Activated CD4-positive, alpha-beta T cell treated with anti-CD3 and anti-CD28 coated beads, Interleukin-2, Interleukin-6, amounts not matched to agents 100 ng/mL and 50 ng/mL, durations not matched to agents 16 hours and 8 hours (primary cell): ENCODE data around the gene SLCO4A1.

ENCODE experiments used
- DNase-seq: peaks from one replicate; pipeline ENCODE4 v3.0.0-alpha.2; 2020

SLCO4A1 gene

DNA sequence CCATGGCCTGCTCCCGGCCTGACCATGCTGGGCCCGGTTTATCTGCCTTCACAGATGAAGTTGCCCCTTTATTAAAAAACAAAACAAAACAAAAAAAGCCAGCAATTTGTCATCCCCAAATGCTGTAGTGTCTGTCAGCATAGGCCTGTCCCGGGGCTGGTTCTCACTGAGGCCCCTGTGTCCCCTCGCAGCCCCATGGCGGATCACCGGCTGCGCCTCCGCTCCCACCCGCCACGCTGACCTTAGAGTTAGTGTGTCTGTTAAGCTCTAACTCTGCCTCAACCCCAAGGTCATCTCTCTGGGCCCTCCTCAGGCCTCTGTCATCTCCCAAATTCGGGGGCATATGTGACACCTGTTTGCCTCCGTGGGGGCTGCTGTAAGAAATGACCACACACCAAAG is 11.1 kb downstream of the SLCO4A1 start:
- DNase-seq: no peak

DNA sequence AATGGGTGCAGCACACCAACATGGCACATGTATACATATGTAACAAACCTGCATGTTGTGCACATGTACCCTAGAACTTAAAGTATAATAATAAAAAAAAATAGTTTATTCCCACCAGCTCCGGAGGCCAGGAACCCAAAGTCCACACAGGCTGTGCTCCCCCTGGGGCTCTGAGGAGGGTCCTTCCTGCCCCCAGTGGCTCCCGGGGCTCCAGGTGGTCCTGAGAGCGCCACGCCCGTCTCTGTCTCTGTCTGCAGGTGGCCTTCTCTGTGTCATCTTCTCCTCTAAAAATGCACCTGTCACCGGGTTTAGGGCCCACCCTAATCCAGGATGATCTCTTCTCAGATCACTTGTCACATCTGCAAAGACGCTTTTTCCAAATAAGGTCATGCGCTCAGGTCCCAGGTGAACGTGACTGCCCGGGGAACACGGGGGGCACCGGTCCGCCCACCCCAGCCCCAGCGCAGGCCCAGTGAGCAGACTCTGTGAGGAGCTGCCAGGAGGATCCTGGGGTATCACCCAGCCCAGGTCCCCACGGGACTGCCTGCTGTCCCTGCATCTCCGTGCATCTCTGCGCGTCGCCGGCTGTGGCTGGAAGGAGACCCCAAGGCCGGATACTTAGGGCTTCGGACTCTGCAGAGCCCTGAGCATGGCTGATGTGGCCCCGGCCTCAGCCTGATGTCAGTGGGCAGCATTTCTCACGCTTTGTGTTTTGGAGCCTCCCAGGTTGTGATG is 11.8 kb downstream of the SLCO4A1 start:
- DNase-seq: no peak

DNA sequence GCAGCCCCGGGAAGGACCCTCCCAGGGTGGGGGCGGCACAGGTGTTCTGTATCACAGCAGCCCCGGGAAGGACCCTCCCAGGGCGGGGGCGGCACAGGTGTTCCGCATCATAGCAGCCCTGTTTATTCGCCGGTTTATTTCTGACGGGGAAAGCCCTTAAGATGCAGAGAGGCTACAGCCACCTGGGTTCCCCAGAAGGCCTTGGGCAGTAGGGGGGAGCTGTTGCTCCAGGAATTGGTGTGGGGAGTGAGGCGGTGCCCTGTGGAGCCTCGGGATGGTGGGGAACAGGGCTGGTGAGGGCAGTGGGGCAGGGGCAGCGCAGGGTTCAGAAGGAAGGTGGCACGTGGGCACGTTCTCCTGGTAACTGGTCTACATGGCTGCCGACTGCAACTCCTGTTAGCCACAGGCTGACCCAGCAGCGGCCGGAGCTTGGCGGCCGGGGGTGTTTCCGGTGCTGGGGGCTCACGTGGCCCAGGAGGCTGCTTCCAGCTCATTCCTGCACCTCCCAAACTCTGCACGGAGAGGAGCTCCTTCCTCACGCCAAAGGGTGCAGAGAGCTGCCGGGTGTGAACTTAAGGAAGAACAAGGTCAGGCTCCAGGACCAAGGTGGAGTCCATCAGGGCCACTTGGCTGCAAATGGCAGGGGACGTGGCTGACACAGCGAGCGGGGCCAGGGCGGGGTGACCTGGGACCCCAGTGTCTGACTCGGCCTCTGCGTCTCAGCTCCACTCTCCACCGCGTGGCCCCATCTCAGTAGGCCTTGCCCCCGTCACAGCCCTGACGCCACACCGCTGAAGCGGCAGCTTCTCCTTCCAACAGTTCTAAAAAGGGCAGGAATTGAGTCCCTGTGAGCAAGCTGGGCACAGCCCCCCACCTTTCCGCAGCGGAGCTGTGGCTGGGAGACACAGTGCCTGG is 13.2 kb downstream of the SLCO4A1 start:
- no peak for DNase-seq

DNA sequence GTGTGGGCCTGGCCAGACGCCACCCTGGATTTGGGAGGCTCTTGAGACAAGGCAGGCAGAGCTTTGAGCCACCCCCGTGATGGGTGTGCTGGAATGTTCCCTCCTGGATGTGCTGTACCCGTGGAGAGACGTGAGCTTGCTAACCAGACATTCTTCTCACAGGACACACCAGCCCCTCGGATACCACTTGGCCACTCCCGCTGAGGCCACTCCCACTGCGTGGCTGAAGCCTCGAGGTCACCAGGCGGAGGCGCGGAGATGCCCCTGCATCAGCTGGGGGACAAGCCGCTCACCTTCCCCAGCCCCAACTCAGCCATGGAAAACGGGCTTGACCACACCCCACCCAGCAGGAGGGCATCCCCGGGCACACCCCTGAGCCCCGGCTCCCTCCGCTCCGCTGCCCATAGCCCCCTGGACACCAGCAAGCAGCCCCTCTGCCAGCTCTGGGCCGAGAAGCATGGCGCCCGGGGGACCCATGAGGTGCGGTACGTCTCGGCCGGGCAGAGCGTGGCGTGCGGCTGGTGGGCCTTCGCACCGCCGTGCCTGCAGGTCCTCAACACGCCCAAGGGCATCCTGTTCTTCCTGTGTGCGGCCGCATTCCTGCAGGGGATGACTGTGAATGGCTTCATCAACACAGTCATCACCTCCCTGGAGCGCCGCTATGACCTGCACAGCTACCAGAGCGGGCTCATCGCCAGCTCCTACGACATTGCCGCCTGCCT is 14.1 kb downstream of the SLCO4A1 start:
- no peak for DNase-seq

DNA sequence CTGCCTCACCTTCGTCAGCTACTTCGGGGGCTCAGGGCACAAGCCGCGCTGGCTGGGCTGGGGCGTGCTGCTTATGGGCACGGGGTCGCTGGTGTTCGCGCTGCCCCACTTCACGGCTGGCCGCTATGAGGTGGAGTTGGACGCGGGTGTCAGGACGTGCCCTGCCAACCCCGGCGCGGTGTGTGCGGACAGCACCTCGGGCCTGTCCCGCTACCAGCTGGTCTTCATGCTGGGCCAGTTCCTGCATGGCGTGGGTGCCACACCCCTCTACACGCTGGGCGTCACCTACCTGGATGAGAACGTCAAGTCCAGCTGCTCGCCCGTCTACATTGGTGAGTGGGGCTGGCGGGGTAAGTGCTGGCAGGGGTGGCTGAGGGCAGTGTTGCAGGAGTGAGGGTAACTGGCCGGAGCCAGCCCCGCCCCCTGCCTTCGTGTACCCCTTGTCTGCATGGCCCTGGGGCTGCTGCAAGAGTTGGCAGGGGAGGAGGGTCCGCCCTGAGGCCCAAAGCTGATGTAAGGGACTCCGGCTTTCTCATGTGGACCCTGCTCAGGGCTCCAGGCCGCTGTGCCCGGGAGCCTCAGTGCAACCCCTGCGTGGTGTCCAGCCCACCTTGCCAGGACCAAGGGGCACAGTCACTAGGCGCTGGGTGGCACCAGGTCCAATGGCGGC is 14.8 kb downstream of the SLCO4A1 start:
- DNase-seq: no peak

DNA sequence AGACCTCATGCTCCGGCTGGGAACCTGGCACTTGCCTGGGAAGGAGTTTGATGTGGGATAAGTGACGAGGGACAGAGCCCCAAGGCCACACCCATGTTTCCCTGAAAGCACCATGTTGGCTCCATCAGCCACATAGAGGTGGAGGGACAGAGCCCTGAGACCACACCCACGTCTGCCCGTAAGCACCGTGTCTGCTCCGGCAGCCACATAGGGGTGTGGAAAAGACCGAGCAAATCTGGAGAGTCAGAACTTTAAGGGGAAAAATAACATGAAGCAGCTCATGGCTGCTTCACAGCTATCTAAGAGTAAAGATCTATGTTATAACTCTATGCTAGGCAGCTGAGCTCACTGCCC is 15.3 kb downstream of the SLCO4A1 start:
- no peak for DNase-seq

DNA sequence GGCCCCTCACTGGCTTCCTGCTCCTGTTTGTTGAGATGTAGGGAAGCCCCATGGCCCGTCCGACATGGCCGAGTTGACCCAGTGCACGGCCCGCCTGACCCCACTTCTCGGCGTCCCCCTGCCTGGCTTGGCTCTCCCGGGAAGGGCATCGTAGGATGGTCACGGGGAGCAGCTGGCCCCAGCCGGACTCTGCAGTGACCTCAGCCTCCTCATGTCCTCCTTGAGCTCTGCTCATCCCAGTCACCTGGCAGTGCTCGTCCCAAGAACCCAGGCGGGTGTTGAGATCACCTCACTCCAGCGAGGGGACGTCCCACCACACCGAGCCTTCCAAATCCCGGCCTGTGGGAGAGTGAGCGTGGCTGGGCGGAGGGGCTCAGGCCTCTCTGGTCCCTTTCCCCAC is 15.7 kb downstream of the SLCO4A1 start:
- DNase-seq: no peak

DNA sequence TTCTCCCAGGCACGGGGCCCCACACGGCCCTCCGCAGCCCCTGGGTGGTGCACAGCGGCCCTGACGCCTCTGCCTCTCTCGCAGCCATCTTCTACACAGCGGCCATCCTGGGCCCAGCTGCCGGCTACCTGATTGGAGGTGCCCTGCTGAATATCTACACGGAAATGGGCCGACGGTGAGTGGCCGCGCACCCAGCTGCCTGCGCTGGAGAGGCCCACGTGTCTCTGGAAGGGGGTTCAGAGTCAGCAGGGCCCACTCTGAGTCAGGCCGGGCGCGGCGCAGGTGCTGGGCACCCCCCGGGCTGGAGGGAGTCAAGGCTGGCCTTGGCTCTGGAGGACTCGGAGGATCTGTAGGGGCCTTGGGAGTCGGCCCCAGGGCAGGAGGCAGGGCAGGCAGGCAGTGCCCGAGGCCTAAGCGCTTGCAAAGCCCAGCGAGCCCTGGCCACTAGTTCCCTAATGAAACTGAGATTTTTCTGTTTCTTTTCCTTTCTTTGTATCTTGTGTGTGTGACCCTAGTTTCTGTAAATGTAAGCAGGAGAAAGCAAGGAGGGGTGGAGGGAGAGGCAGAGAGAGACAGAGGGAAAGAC is 16.4 kb downstream of the SLCO4A1 start:
- no peak for DNase-seq

DNA sequence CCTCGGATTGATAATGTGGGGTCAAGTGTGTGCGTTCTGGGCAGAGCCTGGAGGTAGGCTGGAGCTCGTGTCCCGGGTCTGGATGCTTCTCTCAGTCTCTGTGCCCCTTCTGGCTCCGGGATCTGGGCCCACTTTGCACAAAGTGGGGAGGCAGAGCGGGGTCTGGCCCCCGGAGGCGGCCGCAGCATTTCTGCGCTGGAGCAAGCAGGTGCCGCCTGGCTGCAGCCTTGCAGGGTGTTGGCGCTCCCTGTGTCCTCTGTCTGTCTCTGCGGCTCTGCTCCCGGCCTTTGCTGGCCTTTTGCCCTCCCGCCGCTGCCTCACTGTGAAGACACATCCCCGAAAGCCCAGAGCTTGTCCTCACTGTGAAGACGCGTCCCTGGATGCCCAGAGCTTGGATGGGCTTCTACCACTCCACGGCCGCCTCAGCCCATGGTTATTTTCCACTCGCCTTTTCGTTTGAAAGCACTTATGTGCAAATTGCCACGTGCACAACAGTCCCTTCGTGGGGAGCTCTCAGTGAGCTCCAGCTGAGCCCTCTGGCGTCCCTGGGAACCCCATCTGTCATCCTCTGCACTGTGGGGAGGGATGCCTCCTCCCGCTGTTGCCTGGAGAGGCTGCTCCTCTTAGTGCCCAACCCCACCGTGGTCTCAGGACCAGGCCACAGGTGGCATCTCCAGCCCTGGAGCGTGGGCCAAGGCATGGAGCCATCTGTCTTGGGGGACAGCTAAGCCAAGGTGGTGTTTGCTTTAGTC is 17.4 kb downstream of the SLCO4A1 start:
- DNase-seq: no peak

DNA sequence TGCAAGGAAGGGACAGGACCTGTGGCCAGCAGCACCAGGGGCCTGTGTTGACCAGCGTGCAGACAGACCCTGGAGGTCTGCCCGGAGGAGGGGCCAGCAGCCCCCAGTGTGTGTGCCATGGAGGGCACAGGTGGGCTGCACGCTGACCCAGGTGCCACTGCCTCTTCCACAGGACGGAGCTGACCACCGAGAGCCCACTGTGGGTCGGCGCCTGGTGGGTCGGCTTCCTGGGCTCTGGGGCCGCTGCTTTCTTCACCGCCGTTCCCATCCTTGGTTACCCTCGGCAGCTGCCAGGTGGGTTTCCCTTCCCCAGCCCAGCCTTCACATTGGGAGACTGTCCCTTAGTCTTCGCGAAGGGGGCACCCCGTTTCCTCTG is 17.9 kb downstream of the SLCO4A1 start:
- no peak for DNase-seq

DNA sequence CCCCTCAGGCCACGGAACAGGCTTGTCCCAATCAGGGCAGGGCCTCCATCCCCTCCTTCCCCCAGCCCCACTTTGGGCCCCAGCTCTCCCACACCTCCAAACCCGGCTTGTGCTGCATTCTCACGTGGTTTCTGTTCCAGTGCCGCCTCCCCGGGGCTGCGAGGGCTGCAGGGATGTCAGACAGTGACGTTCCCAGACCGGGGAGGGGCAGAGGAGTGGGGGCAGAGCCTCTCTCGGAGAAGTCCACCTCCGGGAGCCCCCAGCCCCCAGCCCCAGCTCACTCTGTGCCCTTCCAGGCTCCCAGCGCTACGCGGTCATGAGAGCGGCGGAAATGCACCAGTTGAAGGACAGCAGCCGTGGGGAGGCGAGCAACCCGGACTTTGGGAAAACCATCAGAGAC is 18.5 kb downstream of the SLCO4A1 start:
- DNase-seq: no peak

DNA sequence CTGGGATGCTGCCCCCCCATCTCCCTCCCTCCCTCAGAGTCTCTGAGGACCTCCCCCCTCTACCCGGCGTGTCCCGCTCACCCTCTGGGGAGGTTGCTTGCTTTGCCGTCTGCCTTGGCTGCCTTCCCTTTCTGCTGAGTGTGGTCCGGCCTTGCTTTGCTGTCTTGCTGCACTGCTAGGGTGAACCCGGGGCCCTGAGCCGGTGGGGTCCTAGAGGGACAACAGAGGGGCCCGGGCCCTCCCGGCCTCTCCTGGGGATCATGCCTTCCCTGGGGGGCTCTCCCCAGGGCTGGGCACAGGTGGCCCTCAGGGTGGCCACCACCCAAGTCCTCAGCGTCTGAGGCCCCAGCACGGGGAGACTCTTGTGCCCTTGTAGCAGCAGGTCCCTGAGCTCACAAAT is 19.3 kb downstream of the SLCO4A1 start:
- no peak for DNase-seq

DNA sequence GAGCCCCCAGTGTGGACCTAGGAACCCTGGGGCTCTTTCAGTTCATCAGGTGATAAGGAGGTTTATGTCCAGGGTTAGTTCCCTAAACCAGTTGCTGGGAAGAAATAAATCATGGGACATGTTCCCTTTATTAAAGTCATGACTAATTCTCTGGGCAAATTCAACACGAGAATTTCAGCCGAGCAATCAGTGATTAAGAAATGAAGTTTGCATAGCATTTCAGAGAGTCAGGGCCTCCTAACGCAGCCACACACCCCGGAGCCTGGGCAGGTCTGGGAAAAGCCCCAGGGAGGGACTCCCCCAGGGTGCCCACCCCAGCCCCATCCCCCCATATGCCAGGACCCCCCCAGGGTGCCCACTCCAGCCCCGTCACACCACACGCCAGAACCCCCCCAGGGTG is 20.1 kb downstream of the SLCO4A1 start:
- no peak for DNase-seq

DNA sequence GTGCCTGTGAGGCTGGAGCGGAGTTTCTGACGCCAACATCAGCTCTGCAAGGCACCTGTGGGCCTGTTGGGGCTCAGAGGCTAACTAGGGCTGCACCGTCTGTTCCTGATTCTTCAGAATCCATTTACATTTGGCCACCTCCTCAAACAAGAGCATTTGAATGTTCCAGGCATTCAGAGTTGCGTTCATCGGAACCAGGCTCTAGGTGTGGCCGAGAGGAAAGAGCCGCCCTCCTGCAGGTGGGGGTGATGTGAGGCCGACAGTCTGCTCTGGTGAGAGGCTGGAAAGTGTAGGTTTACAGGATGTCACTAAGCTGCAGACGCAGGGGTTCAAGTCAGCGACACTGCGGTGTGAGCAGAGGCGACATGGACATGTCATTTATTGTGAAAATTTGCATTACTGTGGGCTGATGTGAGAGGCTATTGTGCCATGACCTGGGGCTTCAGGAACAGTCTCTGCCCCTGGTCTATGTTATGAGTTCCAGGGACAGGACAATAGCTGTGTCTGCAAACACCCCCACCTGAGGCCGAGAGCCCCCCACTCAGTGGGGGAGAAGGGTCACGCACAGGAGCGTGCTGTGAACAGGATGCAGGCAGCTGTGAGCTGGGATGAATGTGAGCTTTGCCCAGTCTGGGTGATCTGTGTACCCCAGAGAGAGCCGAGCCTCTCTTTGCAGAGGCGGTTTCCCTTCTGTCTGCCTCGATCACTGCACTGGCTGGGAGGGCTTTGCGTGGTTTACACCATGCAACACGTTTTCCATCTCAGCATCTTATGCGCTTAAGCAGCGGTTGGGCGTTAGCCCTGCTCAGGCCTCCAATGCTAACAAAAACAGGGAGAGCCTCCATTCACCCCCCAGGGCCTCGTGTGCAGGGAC is 21.1 kb downstream of the SLCO4A1 start:
- DNase-seq: no peak

DNA sequence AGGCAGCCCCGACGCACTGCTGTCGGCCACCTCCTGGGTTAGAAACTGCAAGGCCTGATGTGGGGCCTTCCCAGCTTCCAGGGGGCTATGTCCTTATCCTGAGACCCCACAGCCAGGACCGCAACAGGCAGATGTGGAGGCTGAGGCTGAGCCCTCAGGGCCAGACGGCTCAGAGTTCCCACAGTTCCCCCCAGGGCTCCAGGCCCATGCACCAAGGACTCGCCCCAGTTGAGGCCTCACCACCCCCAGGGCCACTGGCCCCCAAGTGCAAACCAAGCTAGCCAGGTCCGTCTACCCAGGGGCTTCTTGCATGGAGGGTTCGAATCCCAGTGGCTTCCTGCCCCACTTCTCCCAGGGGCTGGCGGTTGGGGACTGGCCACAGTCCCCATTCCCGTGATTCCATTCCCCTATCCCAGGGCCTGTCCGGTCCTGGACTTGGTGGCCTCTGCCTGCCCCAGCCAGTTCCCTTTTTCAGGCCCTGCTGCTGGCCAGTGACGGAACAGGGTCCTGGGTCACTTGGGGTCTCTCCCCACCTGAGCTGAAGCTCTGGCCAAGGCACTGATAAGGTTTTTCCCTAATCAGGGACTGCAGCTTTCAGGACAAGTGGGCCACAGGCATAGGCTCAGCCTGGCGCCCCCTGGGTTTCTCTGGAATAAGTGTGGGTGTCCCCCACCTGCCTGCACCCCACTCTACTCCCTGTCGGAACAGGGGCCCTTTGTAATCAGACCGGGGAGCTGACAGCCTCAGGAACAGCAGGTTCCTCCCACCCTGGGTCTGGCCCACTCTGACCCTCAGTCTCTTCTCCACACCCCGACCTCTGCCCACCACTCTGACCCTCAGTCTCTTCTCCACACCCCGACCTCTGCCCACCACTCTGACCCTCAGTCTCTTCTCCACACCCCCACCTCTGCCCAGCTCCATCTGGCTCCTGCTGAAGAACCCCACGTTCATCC is 22.0 kb downstream of the SLCO4A1 start:
- no peak for DNase-seq

DNA sequence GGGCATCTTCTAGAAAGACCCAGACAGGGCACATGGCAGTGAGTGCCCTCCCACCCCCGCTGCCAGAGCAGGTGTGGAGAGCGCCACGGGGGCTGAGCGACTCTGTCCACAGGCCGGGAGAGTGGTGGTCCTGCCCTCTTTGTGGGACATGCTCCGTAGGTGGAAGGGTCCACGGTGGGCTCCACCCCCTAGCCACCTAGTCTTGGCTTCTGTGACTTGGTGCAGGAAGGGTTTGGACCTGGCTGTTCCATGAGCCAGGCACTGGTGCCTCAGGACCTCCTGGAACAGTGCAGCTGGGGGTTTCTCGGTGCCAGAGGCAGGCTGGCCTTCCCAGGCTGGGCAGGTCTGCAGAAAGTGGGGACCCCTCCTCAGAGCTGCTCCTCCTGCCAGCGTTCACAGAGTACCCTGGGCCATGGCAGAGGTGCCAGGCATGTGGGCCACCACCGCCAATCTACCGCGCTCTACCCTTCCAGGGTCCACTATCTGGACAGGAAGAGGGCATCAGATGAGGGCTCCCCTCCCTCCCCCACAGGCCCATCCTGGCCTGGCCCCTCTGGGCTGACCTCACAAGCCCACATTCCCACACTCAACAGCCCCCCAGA is 23.0 kb downstream of the SLCO4A1 start:
- no peak for DNase-seq

DNA sequence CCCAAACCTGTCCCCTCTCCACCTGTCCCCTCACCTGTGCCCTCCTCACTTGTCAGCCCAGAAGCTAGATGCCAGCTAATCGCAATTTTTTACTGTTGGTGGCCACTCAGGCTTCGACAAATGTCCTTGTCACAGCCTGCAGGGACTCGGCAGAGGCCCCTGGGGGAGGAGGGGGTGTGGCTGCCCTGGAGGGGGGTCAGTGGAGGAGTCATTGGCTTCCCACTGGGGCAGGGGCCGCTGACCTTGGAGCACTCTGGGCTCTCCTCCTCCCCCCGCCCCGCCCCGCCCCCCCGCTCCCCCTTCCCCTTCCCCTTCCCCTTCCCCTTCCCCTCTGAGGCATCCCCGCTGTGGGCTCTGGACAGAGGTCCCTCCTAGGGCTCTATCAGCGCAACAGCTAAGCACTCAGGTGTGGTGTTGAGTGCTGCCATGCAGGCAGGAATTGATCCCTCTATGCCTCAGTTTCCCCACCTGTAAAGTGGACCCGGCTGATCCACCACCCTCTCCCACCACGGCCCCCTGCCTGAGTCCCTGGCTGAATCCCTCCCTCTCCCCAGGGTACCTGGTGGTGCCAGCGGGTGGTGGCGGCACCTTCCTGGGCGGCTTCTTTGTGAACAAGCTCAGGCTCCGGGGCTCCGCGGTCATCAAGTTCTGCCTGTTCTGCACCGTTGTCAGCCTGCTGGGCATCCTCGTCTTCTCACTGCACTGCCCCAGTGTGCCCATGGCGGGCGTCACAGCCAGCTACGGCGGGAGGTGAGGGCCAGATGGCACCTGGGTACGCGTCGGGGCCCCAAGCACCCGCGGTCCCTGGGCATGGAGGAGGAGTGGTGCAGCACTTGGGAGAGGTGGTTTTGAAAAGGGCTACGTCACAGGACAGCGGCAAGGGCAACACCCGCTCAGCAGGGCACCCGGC is 23.8 kb downstream of the SLCO4A1 start:
- no peak for DNase-seq
